HEK293 (cell line): ENCODE measurements around the gene TRIM46.
A peak's percentile ranks its signal among the peaks of the same experiment; 100 is the strongest.

Experiments used
- CTCF ChIA-PET: fragments of 350-600 bp; formaldehyde crosslinking; extraction: SDS; loops from one replicate; lab custom pipeline; 2021; ENCODE audit warnings: antibody characterized with exemption; lab: Yijun Ruan, JAX
- POLR2A ChIA-PET: fragments of 300-600 bp; formaldehyde crosslinking; extraction: SDS; loops from one replicate; lab custom pipeline; 2020; ENCODE audit warnings: antibody characterized with exemption, inconsistent platforms; lab: Yijun Ruan, JAX
- H3K27ac ChIP-seq: fragments of 200-500 bp; sonication (Bioruptor generic); 2 replicates; pipeline ENCODE4 v1.5.1; 2014; ENCODE audit warnings: low read depth, low read length, control low read depth, inconsistent platforms; ENCODE audit errors: extremely low read depth
- H3K36me3 ChIP-seq, 2 experiments: fragments of 200-500 bp in 1 of 2; sonication (Bioruptor generic) in 1 of 2; 1 replicate in 1 of 2; 2 replicates in 1 of 2; pipeline ENCODE4 v1.5.1; 2014 to 2017; ENCODE audit warnings: inconsistent platforms in 2 of 2, low read length in 2 of 2; ENCODE audit not compliant: control insufficient read depth in 2 of 2, insufficient read depth in 1 of 2
- H3K4me1 ChIP-seq: fragments of 200-500 bp; sonication (Bioruptor generic); 2 replicates; pipeline ENCODE4 v1.5.1; 2014; ENCODE audit warnings: mild to moderate bottlenecking, low read length, inconsistent platforms; ENCODE audit not compliant: control insufficient read depth, insufficient read depth
- H3K4me3 ChIP-seq: 2 replicates; pipeline ENCODE4 v1.5.1; 2011; ENCODE audit warnings: low read depth, mild to moderate bottlenecking, control low read depth, low read length, moderate library complexity
- H3K9me3 ChIP-seq: fragments of 200-500 bp; sonication (Bioruptor generic); 2 replicates; pipeline ENCODE4 v1.5.1; 2014; ENCODE audit warnings: low read depth, low read length, inconsistent platforms; ENCODE audit not compliant: control insufficient read depth, insufficient read depth
- IKZF3 ChIP-seq: fragments of 450-650 bp; IDR thresholded peaks from 2 replicates; pipeline ENCODE4 v1.5.0; 2018; ENCODE audit warnings: missing biosample characterization, mild to moderate bottlenecking, missing genetic modification characterization, moderate library complexity
- KLF7 ChIP-seq: fragments of 450-650 bp; formaldehyde crosslinking; IDR thresholded peaks from 2 replicates; pipeline ENCODE4 v1.5.1; 2016; ENCODE audit warnings: missing biosample characterization, missing genetic modification characterization, borderline replicate concordance
- SCRT1 ChIP-seq: fragments of 450-650 bp; formaldehyde crosslinking; IDR thresholded peaks from 2 replicates; pipeline ENCODE4 v1.5.1; 2016; ENCODE audit warnings: missing biosample characterization, missing genetic modification characterization, borderline replicate concordance
- YY1 ChIP-seq: fragments of 450-650 bp; formaldehyde crosslinking; IDR thresholded peaks from 2 replicates; pipeline ENCODE4 v1.5.1; 2018; ENCODE audit warnings: missing biosample characterization, missing genetic modification characterization
- ZBTB17 ChIP-seq: fragments of 450-650 bp; formaldehyde crosslinking; IDR thresholded peaks from 2 replicates; pipeline ENCODE4 v1.5.1; 2016; ENCODE audit warnings: missing biosample characterization, missing genetic modification characterization
- ZBTB48 ChIP-seq: fragments of 450-650 bp; formaldehyde crosslinking; IDR thresholded peaks from 2 replicates; pipeline ENCODE4 v1.5.1; 2016; ENCODE audit warnings: missing biosample characterization, missing genetic modification characterization
- ZBTB8A ChIP-seq: fragments of 450-650 bp; formaldehyde crosslinking; IDR thresholded peaks from 2 replicates; pipeline ENCODE4 v1.5.1; 2016; ENCODE audit warnings: missing biosample characterization, missing genetic modification characterization
- ZFP37 ChIP-seq: fragments of 450-650 bp; formaldehyde crosslinking; IDR thresholded peaks from 2 replicates; pipeline ENCODE4 v1.5.1; 2016; ENCODE audit warnings: missing biosample characterization, missing genetic modification characterization
- ZIC2 ChIP-seq: fragments of 450-650 bp; formaldehyde crosslinking; IDR thresholded peaks from 2 replicates; pipeline ENCODE4 v1.5.1; 2016; ENCODE audit warnings: missing biosample characterization, missing genetic modification characterization
- ZNF132 ChIP-seq: fragments of 450-650 bp; formaldehyde crosslinking; IDR thresholded peaks from 2 replicates; pipeline ENCODE4 v1.5.1; 2017; ENCODE audit warnings: missing biosample characterization, missing genetic modification characterization, borderline replicate concordance
- ZNF426 ChIP-seq: fragments of 450-650 bp; formaldehyde crosslinking; IDR thresholded peaks from 2 replicates; pipeline ENCODE4 v1.5.1; 2017; ENCODE audit warnings: missing biosample characterization, missing genetic modification characterization, mild to moderate bottlenecking, inconsistent platforms, moderate library complexity
- ZNF548 ChIP-seq: fragments of 450-650 bp; formaldehyde crosslinking; IDR thresholded peaks from 2 replicates; pipeline ENCODE4 v1.5.1; 2016; ENCODE audit warnings: missing biosample characterization, missing genetic modification characterization
- ZNF623 ChIP-seq: fragments of 450-650 bp; formaldehyde crosslinking; IDR thresholded peaks from 2 replicates; pipeline ENCODE4 v1.5.1; 2016; ENCODE audit warnings: missing biosample characterization, missing genetic modification characterization
- ZNF660 ChIP-seq: fragments of 450-650 bp; IDR thresholded peaks from 2 replicates; pipeline ENCODE4 v1.5.1; 2018; ENCODE audit warnings: missing biosample characterization, mild to moderate bottlenecking, missing genetic modification characterization
- ZNF664 ChIP-seq: fragments of 450-650 bp; formaldehyde crosslinking; IDR thresholded peaks from 2 replicates; pipeline ENCODE4 v1.5.1; 2016; ENCODE audit warnings: missing biosample characterization, missing genetic modification characterization
- ZNF792 ChIP-seq: fragments of 450-650 bp; formaldehyde crosslinking; IDR thresholded peaks from 2 replicates; pipeline ENCODE4 v1.5.1; 2016; ENCODE audit warnings: missing biosample characterization, missing genetic modification characterization
- TF ChIP-seq, protein P1 (sequence below): fragments of 450-650 bp; formaldehyde crosslinking; IDR thresholded peaks from 2 replicates; pipeline ENCODE4 v1.5.1; 2016; ENCODE audit warnings: missing biosample characterization, missing genetic modification characterization
- TF ChIP-seq, protein P2 (sequence below): fragments of 450-650 bp; formaldehyde crosslinking; IDR thresholded peaks from 2 replicates; pipeline ENCODE4 v1.5.1; 2017; ENCODE audit warnings: missing biosample characterization, missing genetic modification characterization
- TF ChIP-seq, protein P3 (sequence below): fragments of 450-650 bp; formaldehyde crosslinking; IDR thresholded peaks from 2 replicates; pipeline ENCODE4 v1.5.1; 2016; ENCODE audit warnings: missing biosample characterization, missing genetic modification characterization
- TF ChIP-seq, protein P4 (sequence below): fragments of 450-650 bp; formaldehyde crosslinking; IDR thresholded peaks from 2 replicates; pipeline ENCODE4 v1.5.1; 2016; ENCODE audit warnings: missing biosample characterization, missing genetic modification characterization
- TF ChIP-seq, protein P5 (sequence below): fragments of 450-650 bp; formaldehyde crosslinking; conservative IDR thresholded peaks from 2 replicates; pipeline ENCODE4 v1.5.1; 2016; ENCODE audit warnings: low read depth, missing biosample characterization, missing genetic modification characterization
- TF ChIP-seq, protein P6 (sequence below): fragments of 450-650 bp; formaldehyde crosslinking; IDR thresholded peaks from 2 replicates; pipeline ENCODE4 v1.5.0; 2017; ENCODE audit warnings: missing biosample characterization, missing genetic modification characterization, borderline replicate concordance

Gene TRIM46

DNA sequence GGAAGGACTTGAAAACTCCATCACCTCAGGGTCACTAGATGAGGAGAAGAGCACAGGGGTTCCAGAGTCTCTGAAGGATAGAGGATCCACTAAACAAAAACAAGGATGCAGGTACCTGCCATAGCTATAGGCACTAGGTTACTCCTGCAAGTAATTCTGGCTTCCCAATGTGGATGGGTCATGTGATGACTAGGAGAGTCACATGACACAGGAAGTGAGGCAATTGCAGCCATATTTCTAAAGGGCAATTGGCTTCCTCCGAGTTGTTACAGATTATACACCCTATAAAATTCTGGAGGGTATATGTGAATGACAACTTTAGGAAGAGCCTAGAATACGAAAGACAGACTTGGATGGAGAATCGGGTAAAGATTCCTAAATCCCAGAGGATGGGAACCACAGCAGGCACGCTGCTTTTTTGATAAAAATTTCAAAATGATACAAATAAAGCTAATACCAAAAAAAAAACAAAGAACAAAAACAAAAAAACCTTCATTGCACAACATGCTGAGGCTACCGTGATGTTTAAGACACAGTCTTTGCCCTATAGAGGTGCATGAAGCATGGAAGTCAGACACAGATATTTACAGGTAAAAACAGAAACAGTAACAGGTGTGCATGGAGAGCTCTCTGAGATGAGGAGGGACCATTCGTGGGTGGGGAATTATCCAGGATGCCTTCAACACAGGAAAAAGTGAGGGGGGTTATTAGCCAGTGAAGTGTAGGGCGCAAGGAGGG lies 45.4 kb downstream of the TRIM46 start (continued):
- TF ChIP-seq, protein P1, sequence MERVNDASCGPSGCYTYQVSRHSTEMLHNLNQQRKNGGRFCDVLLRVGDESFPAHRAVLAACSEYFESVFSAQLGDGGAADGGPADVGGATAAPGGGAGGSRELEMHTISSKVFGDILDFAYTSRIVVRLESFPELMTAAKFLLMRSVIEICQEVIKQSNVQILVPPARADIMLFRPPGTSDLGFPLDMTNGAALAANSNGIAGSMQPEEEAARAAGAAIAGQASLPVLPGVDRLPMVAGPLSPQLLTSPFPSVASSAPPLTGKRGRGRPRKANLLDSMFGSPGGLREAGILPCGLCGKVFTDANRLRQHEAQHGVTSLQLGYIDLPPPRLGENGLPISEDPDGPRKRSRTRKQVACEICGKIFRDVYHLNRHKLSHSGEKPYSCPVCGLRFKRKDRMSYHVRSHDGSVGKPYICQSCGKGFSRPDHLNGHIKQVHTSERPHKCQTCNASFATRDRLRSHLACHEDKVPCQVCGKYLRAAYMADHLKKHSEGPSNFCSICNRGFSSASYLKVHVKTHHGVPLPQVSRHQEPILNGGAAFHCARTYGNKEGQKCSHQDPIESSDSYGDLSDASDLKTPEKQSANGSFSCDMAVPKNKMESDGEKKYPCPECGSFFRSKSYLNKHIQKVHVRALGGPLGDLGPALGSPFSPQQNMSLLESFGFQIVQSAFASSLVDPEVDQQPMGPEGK = 0 out of 2 replicates have a peak, but pooled peaks have one; percentile 15
- TF ChIP-seq, protein P2, sequence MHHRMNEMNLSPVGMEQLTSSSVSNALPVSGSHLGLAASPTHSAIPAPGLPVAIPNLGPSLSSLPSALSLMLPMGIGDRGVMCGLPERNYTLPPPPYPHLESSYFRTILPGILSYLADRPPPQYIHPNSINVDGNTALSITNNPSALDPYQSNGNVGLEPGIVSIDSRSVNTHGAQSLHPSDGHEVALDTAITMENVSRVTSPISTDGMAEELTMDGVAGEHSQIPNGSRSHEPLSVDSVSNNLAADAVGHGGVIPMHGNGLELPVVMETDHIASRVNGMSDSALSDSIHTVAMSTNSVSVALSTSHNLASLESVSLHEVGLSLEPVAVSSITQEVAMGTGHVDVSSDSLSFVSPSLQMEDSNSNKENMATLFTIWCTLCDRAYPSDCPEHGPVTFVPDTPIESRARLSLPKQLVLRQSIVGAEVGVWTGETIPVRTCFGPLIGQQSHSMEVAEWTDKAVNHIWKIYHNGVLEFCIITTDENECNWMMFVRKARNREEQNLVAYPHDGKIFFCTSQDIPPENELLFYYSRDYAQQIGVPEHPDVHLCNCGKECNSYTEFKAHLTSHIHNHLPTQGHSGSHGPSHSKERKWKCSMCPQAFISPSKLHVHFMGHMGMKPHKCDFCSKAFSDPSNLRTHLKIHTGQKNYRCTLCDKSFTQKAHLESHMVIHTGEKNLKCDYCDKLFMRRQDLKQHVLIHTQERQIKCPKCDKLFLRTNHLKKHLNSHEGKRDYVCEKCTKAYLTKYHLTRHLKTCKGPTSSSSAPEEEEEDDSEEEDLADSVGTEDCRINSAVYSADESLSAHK = no peak
- no peak for TF ChIP-seq ZNF132
- 0 out of 2 replicates have a peak, but pooled peaks have one; percentile 15 for TF ChIP-seq ZNF623 (tag by site-specific recombination)
- TF ChIP-seq IKZF3 (tag by site-specific recombination) = peak; percentile 61; the same call in 1 of the 2 replicates
- no peak for TF ChIP-seq KLF7 (tag by site-specific recombination)
- TF ChIP-seq ZIC2 (tag by site-specific recombination) = no peak
- TF ChIP-seq, protein P3, sequence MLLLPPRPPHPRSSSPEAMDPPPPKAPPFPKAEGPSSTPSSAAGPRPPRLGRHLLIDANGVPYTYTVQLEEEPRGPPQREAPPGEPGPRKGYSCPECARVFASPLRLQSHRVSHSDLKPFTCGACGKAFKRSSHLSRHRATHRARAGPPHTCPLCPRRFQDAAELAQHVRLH (tag by site-specific recombination) = peak; percentile 39; the same call in 1 of the 2 replicates
- TF ChIP-seq SCRT1 (tag by site-specific recombination) = peak; percentile 88
- TF ChIP-seq ZNF660 (tag by site-specific recombination) = 0 out of 2 replicates have a peak, but pooled peaks have one; percentile 13
- TF ChIP-seq, protein P4, sequence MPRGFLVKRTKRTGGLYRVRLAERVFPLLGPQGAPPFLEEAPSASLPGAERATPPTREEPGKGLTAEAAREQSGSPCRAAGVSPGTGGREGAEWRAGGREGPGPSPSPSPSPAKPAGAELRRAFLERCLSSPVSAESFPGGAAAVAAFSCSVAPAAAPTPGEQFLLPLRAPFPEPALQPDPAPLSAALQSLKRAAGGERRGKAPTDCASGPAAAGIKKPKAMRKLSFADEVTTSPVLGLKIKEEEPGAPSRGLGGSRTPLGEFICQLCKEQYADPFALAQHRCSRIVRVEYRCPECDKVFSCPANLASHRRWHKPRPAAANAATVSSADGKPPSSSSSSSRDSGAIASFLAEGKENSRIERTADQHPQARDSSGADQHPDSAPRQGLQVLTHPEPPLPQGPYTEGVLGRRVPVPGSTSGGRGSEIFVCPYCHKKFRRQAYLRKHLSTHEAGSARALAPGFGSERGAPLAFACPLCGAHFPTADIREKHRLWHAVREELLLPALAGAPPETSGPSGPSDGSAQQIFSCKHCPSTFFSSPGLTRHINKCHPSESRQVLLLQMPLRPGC = 0 out of 2 replicates have a peak, but pooled peaks have one; percentile 38
- TF ChIP-seq, all 188 proteins: peak for 21

DNA sequence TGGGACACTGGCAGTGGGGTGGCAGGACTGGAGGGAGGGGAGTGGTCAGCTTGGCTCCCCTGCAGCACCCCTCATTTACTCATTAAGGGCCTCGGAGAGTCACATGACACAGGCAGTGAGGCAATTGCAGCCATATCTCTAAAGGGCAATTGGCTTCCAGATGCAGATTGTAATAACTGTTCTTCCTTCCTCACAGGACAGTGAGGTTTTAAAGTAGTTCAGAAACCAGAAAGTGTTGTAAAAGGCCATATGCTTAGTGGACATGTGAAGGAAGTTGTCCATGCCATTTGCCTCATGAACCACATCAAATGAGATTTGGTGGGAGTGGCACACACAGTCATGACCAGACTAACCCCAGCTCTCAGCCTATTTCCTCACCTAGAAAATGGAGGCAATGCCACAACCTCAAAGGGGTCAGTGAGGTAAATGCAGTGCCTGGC lies 46.0 kb downstream of the TRIM46 start:
- no peaks in the 10 kb centered on the region for H3K4me1 ChIP-seq
- ChIA-PET CTCF (interaction anchor here (1.2 to 1.9 kb wide), 2 partner anchors 13 to 31 kb away, joined by 4 to 5 read pairs; no protein-coding TSS in a partner anchor), POLR2A (no interaction called here)
- no peaks in the 10 kb centered on the region for H3K9me3 ChIP-seq
- peaks cover 0 to 19% of the 10 kb centered on the region in 2 experiments; a peak in 1 of 3 replicates for H3K36me3 ChIP-seq
- H3K4me3 ChIP-seq = no peak overlapping the region
- no peak overlapping the region for H3K27ac ChIP-seq
- TF ChIP-seq, protein P5, sequence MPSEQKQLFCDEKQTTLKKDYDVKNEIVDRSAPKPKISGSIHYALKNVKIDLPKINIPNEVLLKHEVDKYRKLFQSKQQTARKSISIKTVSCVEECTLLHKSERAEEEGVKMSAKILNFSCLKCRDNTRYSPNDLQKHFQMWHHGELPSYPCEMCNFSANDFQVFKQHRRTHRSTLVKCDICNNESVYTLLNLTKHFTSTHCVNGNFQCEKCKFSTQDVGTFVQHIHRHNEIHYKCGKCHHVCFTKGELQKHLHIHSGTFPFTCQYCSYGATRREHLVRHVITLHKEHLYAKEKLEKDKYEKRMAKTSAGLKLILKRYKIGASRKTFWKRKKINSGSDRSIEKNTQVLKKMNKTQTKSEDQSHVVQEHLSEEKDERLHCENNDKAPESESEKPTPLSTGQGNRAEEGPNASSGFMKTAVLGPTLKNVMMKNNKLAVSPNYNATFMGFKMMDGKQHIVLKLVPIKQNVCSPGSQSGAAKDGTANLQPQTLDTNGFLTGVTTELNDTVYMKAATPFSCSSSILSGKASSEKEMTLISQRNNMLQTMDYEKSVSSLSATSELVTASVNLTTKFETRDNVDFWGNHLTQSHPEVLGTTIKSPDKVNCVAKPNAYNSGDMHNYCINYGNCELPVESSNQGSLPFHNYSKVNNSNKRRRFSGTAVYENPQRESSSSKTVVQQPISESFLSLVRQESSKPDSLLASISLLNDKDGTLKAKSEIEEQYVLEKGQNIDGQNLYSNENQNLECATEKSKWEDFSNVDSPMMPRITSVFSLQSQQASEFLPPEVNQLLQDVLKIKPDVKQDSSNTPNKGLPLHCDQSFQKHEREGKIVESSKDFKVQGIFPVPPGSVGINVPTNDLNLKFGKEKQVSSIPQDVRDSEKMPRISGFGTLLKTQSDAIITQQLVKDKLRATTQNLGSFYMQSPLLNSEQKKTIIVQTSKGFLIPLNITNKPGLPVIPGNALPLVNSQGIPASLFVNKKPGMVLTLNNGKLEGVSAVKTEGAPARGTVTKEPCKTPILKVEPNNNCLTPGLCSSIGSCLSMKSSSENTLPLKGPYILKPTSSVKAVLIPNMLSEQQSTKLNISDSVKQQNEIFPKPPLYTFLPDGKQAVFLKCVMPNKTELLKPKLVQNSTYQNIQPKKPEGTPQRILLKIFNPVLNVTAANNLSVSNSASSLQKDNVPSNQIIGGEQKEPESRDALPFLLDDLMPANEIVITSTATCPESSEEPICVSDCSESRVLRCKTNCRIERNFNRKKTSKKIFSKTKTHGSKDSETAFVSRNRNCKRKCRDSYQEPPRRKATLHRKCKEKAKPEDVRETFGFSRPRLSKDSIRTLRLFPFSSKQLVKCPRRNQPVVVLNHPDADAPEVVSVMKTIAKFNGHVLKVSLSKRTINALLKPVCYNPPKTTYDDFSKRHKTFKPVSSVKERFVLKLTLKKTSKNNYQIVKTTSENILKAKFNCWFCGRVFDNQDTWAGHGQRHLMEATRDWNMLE (tag by site-specific recombination) = 0 out of 2 replicates have a peak, but pooled peaks have one; percentile 14
- TF ChIP-seq ZNF426 (tag by site-specific recombination) (no peak), ZBTB8A (tag by site-specific recombination) (no peak), ZFP37 (tag by site-specific recombination) (no peak), ZNF792 (tag by site-specific recombination) (no peak), ZBTB17 (no peak), ZNF548 (no peak), ZBTB48 (tag by site-specific recombination) (no peak), ZNF664 (tag by site-specific recombination) (no peak), YY1 (peak; percentile 80)
- TF ChIP-seq, protein P6, sequence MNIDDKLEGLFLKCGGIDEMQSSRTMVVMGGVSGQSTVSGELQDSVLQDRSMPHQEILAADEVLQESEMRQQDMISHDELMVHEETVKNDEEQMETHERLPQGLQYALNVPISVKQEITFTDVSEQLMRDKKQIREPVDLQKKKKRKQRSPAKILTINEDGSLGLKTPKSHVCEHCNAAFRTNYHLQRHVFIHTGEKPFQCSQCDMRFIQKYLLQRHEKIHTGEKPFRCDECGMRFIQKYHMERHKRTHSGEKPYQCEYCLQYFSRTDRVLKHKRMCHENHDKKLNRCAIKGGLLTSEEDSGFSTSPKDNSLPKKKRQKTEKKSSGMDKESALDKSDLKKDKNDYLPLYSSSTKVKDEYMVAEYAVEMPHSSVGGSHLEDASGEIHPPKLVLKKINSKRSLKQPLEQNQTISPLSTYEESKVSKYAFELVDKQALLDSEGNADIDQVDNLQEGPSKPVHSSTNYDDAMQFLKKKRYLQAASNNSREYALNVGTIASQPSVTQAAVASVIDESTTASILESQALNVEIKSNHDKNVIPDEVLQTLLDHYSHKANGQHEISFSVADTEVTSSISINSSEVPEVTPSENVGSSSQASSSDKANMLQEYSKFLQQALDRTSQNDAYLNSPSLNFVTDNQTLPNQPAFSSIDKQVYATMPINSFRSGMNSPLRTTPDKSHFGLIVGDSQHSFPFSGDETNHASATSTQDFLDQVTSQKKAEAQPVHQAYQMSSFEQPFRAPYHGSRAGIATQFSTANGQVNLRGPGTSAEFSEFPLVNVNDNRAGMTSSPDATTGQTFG (tag by site-specific recombination) = no peak
